Measurements from ENCODE around the gene ELMOD1.

Gene ELMOD1

GRCh38 chr11:107581147-107581546 is 9.8 kb upstream of the ELMOD1 start:
- H3K9me3 ChIP-seq (ENCODE audit: control insufficient read depth, insufficient read depth, low read depth, low read length) = no peaks in the 10 kb centered on the region
- TF ChIP-seq ZNF433 (tag by site-specific recombination; IDR thresholded peaks at IDR 0.05; ENCODE audit: low read depth) = no peak
- TF ChIP-seq, protein P1, sequence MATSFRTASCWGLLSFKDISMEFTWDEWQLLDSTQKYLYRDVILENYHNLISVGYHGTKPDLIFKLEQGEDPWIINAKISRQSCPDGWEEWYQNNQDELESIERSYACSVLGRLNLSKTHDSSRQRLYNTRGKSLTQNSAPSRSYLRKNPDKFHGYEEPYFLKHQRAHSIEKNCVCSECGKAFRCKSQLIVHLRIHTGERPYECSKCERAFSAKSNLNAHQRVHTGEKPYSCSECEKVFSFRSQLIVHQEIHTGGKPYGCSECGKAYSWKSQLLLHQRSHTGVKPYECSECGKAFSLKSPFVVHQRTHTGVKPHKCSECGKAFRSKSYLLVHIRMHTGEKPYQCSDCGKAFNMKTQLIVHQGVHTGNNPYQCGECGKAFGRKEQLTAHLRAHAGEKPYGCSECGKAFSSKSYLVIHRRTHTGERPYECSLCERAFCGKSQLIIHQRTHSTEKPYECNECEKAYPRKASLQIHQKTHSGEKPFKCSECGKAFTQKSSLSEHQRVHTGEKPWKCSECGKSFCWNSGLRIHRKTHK (tag by site-specific recombination; IDR thresholded peaks at IDR 0.05) = no peak
- ChIA-PET POLR2A (no interaction called here), CTCF (interaction anchor here (0.6 kb wide), 1 partner anchor 120 kb away, joined by 10 read pairs; no protein-coding TSS in a partner anchor)
- H3K4me3 ChIP-seq (ENCODE audit: low read depth, low read length) = no peak overlapping the region
- no peaks in the 10 kb centered on the region for H3K4me1 ChIP-seq (ENCODE audit: control insufficient read depth, insufficient read depth, low read length)
- H3K27ac ChIP-seq (ENCODE audit: extremely low read depth, low read depth, low read length) = no peak overlapping the region
- no peaks in the 10 kb centered on the region for H3K36me3 ChIP-seq (ENCODE audit: control insufficient read depth in 2 of 2, insufficient read depth in 1 of 2, low read length in 2 of 2)

GRCh38 chr11:107583629-107584195 is 7.2 kb upstream of the ELMOD1 start:
- Histone ChIP-seq H3K4me1 (ENCODE audit: control insufficient read depth, insufficient read depth, low read length) (no peaks in the 10 kb centered on the region), H3K36me3 (ENCODE audit: control insufficient read depth in 2 of 2, insufficient read depth in 1 of 2, low read length in 2 of 2) (no peaks in the 10 kb centered on the region), H3K9me3 (ENCODE audit: control insufficient read depth, insufficient read depth, low read depth, low read length) (no peaks in the 10 kb centered on the region), H3K4me3 (ENCODE audit: low read depth, low read length) (no peak overlapping the region), H3K27ac (ENCODE audit: extremely low read depth, low read depth, low read length) (no peak overlapping the region)
- POLR2A ChIA-PET = interaction anchor here (1.4 kb wide), 1 partner anchor 18 kb away, joined by 3 read pairs; the partner anchor contains the start of gene ALKBH8
- no peak for TF ChIP-seq ZNF354C (tag by site-specific recombination; IDR thresholded peaks at IDR 0.05; ENCODE audit: borderline replicate concordance, low read depth)
- CTCF ChIA-PET = interaction anchor here (1.7 kb wide), 1 partner anchor 106 kb away, joined by 6 read pairs; no protein-coding TSS in a partner anchor

DNA sequence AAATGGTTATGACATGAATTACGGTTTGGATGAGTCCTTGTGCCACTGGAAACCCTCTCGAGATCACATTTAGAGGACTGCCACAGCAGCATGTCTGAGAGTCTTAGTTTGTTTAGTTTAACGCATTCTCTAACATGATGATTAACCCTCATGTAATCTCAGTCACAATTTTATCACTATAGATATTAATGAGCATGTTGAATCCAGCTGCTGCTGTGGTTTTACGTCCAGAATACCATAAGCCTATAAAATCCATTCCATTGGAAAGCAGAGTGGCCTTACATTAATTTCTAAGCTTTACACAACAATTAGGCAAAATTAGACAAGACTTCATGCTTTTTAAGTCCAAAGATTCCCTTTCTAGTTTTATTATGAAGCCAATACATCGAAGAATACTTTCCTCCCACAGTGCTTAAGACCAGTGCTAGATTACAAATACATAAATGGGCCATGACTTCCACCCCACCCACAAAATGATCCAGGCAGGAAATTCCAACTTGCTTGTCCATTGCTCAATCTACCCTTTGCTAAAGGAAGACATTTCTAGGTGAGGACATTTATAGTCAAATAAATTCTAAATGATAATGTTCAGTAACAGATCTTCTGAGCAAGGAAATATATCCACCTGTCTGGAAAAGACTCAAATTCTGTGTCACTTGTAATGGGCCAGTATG is 3.5 kb upstream of the ELMOD1 start:
- no peaks in the 10 kb centered on the region for H3K36me3 ChIP-seq (ENCODE audit: control insufficient read depth in 2 of 2, insufficient read depth in 1 of 2, low read length in 2 of 2)
- ChIA-PET POLR2A (no interaction called here), CTCF (interaction anchor here (0.6 to 6.2 kb wide), 4 partner anchors 11 to 158 kb away, joined by 3 to 25 read pairs (median 4); no protein-coding TSS in a partner anchor)

More for the DNA sequence above, 3.5 kb upstream of the ELMOD1 start:
- H3K4me1 ChIP-seq (ENCODE audit: control insufficient read depth, insufficient read depth, low read length) = no peaks in the 10 kb centered on the region
- no peak overlapping the region for H3K4me3 ChIP-seq (ENCODE audit: low read depth, low read length)
- H3K9me3 ChIP-seq (ENCODE audit: control insufficient read depth, insufficient read depth, low read depth, low read length) = no peaks in the 10 kb centered on the region
- H3K27ac ChIP-seq (ENCODE audit: extremely low read depth, low read depth, low read length) = no peak overlapping the region
- no peak for TF ChIP-seq MYNN (tag by site-specific recombination; IDR thresholded peaks at IDR 0.05; ENCODE audit: borderline replicate concordance)
- no peak for TF ChIP-seq GFI1B (tag by site-specific recombination; IDR thresholded peaks at IDR 0.05)
- TF ChIP-seq, protein P2, sequence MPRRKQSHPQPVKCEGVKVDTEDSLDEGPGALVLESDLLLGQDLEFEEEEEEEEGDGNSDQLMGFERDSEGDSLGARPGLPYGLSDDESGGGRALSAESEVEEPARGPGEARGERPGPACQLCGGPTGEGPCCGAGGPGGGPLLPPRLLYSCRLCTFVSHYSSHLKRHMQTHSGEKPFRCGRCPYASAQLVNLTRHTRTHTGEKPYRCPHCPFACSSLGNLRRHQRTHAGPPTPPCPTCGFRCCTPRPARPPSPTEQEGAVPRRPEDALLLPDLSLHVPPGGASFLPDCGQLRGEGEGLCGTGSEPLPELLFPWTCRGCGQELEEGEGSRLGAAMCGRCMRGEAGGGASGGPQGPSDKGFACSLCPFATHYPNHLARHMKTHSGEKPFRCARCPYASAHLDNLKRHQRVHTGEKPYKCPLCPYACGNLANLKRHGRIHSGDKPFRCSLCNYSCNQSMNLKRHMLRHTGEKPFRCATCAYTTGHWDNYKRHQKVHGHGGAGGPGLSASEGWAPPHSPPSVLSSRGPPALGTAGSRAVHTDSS (tag by site-specific recombination; IDR thresholded peaks at IDR 0.05) = no peak
- TF ChIP-seq, protein P3, sequence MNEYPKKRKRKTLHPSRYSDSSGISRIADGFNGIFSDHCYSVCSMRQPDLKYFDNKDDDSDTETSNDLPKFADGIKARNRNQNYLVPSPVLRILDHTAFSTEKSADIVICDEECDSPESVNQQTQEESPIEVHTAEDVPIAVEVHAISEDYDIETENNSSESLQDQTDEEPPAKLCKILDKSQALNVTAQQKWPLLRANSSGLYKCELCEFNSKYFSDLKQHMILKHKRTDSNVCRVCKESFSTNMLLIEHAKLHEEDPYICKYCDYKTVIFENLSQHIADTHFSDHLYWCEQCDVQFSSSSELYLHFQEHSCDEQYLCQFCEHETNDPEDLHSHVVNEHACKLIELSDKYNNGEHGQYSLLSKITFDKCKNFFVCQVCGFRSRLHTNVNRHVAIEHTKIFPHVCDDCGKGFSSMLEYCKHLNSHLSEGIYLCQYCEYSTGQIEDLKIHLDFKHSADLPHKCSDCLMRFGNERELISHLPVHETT (tag by site-specific recombination; IDR thresholded peaks at IDR 0.05) = no peak
- TF ChIP-seq ZBTB10 (tag by site-specific recombination; IDR thresholded peaks at IDR 0.05) = no peak
- no peak for TF ChIP-seq ZNF747 (tag by site-specific recombination; IDR thresholded peaks at IDR 0.05)
